Activated effector memory CD4-positive, alpha-beta T cell treated with Interleukin-2 at 50 U/mL for 16 hours (primary cell): ENCODE measurements around the gene PCGF2.

ENCODE experiments used
- DNase-seq: peaks from one replicate; pipeline ENCODE4 v3.0.0-alpha.2; 2020

Gene PCGF2

DNA sequence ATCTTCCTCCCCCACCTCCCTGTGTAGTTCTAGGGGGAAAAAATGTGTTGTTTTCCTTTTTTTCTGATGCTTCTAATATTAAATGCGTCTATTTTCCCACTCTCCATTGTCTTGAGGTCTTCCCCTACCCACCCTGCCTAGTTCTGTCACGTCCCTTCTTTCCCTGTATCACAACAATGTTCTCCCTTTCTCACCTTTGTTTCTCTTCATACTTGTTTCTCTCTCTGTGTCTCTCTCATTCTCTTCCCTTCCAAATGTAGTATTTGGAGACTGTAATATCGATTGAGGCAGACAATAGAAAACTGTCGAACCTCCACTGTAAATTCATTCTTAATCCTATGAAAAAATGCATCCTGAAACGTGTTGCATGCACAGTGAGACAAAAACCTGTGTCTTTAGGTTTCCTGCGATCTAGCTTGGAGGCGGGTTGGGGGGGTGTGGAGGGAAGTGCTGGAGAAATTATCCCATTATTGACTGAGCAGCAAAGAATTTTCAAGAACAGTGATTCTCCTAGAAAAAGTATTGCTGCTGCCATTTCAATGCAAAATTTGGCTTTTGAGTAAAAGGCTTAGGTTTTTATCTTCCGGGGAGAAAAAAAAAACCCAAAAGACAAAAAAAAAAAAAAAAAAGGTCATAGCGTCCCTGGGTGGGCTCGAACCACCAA is 3.1 kb upstream of the PCGF2 start:
- no peak for DNase-seq

DNA sequence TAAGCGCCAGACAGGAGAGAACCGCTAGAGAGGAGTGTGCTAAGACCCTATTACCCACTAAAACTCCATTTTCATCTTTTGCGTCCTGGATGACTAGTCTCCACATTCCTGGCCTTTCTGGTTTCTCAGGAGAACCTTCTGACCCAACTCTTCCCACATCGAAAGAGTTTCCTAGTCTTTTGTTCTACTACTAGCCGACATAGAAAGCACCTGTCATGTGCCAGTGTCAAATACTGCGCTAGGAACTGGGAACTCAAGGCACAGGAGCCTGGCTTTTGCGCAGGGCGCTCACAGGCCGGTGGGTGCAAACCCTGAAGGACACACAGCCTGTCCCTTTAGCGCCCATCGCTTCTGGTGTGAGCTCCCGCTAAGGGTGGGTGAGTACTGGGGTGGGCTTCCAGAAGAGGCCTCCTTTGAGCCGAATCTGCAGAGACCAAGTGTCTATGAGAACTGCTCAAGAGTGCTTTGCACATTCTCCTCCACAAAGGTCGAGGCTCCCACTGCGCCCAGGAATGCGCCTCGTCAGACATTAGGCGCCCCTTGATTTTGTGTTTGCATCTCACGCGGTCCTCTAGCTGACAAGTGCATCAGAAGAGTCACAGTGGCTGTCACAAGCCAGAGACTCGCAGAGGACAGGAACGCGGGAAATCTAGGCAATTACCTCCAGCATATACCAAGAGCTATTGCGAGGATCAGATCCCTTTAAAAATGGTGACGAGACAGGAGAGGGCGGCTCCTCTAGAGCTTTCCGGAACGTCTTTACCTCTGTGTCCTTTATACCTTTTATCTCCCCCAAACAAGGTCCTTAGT is 2.4 kb upstream of the PCGF2 start:
- DNase-seq, result no peak

DNA sequence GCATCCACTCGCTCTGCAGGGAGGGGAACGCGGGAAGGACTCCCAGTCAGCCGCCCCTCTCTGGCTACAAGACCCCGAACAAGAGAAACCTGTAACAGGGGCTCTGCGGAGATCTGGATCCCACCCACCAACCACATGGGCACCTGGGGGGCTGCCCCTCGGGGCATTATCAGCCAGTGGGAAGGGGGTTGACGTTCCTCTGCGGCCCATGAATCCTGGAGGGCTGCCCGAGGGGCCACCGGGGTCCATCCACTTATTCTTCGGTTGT is 1.8 kb upstream of the PCGF2 start:
- no peak for DNase-seq

DNA sequence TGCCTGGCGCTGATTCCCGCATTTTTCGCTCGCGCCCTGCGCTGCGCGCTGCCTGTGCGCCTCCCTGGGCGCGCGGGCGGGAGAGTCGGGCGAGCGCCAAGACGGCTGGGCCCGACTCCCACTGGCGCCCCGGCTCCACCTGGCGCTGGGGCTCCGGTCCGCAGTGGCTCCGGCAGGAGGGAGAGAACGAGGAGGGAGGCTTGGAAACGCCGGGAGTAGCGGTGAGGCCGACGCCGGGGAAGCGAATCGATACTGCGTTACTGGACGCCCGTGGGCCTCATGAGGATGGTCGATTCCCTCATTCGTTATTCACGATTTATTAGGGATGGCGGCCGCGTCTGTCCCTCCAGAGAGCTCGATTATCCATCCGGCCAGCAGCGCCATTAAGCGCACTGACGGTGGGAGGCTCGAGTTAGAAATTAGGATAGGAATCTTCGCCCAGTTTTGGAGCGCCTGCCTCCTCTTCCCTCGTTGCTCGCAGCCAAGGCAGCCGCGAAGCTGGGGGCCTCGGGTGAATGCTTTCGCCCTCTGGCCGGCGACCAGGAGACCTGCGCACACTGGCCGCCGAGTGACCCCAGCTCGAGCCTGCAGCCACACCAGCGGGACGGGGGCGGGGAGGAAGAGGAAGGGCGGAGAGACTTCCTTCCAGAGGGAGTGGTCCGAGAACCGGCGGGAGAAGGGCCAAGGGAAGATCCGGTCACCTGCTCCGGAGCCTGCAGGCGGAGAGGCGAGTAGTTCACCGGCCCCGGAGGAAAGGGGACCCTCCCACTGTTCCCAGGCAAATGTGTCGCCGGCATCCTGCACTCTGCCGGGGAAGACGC is 1.3 kb upstream of the PCGF2 start:
- DNase-seq, result no peak

DNA sequence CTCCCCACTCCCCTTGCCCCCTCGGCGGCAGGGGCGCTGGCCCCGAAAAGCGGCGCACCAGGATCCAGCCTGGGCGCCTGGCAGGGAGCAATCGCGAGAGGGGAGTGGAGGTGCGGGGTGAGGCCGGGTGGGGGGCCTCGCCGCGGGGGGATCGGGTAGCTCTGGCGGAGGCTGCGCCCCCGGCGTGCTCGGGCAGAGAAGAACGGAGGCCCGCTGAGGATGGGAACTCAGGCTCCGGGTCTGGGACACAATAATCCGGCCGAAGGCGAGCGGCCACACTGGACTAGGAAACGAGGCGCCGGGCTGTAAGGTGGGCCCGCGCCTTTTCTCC is 721 bp upstream of the PCGF2 start:
- no peak for DNase-seq

DNA sequence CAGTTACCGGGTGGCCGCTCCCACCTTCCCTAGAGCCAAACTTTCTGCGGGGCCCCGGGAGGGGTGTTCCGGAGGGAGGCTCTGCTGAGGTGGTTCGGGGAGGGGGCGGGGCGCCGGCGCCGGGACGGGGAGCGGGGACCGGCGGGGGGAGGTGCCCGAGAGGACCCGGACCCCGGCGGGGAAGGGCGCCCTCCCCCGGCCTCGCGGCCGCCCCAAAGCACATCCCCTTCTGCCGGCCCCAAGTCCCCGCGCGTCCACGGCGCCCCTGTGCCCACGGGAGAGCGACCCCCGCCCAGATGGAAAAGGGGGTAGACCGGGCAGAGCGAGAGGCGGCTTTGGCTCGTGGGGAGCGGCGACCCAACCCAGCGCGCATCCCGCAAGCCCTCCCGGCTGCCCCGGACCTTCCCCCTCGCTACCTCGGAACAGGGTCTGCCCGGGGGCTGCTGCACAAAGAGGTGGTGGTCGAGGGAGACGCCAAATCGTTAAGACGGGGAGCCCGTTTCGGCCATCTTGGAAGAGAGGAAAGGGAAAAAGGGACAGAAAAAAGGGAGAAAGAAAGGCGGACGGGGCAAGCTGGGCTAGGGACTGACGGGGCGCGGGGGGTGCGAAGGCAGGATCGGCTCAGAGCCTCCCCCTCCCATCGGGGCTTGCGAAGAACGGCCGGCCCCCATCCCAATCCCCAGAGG is 530 bp downstream of the PCGF2 start:
- no peak for DNase-seq

DNA sequence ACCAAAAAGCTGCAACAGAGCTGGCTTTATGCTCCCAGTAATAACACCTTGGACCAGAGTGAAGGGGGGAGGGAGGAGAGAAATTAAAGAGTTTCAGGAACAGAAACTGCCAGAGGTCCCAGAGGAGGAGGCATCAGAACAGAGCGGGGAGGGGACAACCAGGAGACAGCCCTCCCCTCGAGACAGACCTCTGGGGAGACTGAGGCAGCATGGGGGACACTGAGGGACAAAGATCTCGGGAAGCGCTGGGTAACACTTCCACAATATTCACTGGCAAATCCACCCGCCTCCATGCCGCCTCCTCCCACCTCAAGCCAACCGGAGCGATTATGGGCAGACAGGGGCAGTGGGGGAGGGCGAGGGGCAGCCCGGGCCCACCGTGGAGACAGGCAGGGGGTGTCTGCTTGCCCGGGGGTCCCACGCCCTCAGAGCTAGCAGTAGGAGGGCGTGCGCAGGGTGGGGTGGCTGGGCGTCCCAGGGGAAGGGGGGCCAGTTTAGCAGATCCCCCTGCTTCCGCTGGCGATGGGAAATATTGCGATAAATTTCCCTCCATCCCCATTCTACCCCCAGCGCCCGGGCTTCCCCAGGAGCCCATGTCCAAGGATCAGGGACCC is 1.2 kb downstream of the PCGF2 start:
- DNase-seq, result no peak

DNA sequence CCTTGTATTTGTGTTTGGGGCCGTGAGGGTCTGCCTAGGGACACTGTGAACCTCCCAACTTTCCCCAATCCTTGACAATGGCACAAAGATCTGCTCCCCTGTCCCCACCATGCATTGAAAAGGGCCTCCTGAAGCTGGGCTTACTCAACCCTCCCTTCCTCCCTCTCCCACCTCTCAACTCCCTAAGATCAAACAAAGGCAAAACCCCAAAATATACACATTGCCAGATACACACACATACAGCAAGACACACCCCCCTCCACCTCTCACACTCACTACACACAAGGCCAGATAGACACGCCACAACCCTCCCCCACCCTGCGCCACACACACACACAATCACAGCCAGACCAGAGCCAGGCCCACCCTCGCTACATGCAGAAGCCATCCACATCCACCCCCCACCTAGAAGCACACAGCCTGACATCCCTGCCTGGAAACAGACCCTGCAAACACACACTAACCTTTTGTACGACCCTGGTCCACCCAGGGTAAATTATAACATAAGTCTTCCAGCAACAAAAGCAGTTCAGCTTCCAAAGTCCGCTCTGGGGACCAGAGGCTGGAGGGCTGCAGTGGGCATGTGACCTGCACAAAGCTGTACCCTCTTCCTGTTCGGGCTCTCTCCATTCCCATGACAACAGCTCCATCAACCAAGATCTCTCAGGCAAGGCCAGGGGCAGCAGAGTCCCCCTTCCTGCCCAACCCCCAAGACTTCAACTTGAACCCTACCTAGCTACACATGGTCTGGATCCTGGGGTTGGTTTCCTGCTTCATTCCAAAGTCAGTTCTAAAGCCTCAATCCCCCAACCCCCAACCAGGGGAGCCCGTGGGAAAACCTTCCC is 1.9 kb downstream of the PCGF2 start:
- no peak for DNase-seq

DNA sequence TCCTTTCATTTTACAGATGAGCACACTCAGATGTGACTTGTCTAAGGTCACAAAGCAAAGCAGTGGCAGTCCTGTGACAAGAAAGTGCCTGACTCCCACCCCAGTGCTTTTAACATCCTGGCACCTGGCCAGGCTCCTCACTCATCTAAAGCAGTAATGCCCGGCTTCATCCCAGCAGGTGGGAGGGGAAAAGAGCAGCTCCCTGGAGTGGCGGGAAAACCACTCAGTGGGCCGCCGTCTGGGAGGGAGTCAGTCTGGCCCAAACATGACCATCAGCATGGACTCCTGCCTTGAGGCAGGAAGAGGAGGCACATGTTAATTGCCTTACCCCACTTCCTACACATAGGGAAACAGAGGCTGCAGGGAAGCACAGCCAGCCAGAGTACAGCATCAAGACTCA is 2.6 kb downstream of the PCGF2 start:
- no peak for DNase-seq

DNA sequence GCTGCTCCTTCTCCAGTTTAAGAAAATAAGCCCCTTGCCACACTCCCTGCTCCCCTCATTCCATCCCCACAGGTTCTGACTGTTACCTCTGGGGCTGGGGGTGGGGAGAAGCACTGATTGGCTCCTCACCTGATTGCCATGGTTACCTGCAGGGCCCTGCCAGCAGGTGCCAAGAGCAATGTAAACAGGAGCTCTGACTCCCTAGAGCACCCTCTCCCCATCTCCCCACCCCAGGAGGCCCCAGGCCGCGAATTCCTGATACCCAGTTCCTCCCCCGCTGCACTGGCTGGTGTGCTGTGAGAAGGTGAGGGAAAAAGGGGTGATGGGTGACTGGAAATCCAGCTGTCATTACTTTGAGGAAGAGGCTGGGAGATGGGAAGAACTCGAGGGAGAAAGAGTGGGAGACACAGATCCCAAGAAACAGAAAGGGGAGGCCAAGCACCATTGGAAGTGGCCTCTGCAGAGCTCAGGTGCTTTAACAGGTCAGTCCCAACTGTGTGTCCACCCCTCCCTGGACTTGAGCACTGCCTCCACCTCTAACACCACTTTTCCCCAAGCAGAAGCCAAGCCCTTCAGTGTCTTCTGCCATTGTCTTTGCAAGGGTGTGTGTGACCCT is 4.5 kb downstream of the PCGF2 start:
- DNase-seq, result no peak

DNA sequence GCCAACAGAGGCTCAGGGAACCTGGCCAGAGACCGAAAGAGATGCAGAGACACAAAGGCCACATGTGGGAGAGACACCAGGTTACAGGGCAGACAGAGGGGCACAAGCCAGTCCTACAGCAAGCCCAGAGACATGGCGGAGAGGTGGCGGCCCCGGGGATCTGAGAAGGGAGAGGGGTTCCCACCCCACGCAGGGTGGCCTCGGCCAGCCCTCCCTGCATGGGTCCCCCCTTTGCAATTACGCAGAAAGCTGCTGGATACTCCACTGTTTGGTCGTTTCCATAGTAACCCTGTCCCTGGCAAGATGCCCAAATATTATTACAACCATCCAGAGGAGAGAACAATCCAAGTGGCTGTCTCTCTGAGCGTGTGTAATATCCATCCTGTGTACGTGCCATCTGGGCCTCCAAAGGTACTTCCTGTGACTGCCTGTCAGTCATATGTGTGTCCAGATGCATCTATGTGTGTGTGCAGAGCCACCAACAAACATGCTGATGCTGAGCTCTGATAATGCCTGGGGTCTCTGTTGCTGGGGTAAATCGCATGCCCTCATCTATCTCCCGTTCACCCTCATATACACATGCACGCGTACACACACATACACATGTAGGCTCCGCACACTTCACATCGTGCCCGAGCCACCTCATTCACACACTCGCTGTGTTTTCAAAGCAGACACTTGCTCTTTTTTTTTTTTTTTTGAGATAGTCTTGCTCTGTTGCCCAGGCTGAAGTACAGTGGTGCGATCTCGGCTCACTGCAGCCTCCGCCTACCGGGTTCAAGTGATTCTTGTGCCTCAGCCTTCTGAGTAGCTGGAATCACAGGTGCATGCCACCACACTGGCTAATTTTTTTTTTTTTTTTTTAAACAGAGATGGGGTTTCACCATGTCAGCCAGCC is 5.5 kb downstream of the PCGF2 start:
- DNase-seq, result no peak

DNA sequence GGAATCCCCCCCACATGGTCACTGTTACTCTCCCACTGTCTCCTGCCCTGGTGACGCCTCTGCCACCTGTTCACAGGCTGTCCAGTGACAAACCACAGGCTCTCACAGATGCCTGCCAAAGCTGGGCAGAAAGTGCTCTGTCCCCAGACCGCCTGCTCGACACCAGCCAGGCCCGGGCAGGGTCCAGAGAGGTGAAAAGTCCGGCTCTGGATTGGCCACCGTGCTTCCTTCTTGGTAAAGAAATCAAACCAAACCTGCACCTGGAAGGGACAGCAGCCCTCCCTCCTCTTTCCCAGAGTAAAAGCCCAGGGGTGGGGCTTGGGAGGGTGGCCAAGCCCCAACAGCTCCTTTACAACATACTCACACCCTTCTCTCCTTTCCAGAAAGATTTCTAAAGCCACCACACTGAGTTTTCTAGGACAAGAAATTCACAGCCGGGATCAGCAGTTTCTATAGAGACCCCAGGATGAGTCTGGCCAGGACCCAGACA is 6.2 kb downstream of the PCGF2 start:
- no peak for DNase-seq

DNA sequence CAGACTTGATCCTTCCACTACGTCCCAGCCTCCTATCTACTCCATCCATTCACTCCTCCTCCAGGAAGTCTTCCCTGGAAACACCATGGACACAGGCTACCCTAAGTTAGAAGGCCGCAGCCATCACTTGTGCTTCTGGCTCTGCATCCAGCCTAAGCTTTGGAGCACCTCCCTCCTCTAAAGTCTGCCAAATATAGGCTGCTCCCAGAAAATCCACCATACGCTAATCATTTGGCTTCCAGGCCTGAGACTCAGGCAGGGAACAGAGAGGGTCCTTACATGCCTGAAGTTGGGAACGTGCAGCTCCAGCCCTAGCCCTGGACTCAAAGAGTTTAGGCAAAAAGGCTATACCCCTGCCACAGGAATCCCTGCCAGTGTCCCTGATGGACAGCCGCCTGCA is 6.7 kb downstream of the PCGF2 start:
- DNase-seq, result no peak

DNA sequence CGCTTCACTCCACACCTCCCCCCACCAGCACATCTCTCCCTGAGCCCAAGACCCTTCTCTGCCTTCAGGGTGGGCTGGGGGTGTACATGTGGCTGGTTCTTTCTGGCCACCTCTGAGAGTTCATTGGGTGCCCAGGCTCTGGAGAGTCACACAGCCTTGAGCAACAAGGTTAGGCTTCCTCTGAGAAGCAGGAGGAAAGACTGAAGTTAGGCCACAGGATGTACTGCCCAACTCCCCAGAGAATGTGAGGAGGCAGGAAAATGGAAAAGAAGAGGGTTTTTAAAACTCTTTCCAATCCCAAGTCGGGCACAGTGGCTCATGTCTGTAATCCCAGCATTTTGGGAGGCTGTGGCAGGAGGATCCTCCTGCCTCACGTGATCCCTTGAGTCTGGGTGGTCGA is 7.3 kb downstream of the PCGF2 start:
- no peak for DNase-seq

DNA sequence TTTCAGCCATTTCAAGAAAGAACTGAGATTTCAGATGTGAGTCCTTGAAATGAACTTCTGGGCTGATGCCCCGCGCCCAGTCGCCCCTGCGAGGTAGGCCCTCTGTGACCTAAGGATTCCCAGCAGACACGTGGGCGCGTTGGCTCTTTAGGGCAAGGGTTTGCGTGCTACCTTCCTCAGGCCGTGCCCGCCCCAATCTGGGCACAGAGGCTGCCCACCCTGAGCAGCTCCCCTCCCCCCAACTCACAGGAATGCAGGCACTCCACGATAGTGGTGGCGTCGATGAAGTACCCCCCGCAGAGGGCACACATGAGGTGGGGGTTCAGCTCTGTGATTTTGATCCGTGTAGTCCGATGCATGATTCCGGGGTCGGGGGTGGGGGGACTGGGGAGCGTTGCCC is 8.1 kb downstream of the PCGF2 start:
- DNase-seq, result no peak

DNA sequence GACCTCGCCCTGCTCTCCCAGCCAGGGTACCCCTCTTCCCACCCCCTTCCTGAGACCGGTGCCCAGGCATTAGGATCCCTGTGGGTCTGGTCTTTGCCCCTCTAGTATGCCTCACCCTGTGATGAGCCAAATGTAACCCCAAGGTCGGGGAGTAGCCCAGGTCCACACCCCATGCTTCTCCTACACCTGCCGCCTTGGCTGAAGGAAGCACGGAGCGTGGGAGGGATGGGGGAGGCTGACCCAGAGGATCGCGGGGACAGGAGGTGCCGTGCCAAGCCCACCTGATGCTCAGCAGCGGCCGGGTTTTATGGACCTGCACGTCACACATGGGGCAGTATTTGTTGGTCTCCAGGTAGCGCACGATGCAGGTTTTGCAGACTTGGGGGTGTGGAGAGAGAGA is 8.8 kb downstream of the PCGF2 start:
- no peak for DNase-seq

DNA sequence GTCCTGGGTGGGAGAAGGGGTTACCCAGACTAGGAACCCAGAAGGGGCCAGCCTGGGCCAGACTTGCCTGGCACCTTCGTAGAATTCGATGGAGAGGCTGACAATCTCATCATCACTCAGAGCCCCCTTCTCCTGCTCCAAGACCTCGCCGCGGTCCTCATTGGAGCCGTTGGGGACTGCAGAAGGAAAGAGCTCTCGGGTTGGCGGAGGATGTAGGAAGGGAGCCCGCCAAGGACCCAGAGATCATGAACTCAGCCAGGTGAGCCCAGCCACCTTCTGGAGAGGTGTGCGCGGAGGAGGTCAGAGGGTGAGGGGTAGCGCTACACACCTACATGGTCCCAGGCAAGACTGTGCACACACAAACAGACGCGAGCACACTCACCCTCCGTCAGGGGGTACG is 9.4 kb downstream of the PCGF2 start:
- DNase-seq, result no peak

DNA sequence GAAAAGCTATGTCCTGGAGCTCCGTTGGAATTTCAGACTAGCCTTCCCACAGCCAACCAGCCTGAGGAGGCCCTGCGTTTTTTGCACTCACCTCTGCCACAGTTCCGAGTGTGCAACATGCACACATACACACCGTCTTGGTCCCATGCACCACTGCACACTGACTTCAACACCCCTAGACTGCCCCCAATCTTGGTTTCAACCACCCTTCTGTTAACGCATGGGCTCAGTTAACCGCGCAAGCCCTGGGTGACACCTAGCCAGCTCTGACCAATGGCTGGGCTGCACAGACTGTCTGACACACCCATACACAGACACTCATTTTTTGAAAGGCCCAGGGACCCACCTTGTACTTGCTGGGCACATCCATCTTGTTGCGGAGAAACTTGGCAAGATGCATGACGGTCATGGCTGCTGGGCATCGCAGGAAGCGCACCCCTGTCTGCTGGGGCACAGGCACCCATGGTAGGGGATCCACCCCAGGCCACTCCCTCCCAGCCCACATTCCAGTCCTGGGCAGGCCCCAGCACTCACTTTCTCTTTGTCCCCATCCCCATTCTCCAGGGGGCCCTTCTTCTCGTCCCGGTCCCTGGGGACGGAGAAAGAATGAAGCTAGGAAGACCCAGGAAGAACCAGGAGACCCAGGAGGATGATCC is 10.0 kb downstream of the PCGF2 start:
- no peak for DNase-seq

DNA sequence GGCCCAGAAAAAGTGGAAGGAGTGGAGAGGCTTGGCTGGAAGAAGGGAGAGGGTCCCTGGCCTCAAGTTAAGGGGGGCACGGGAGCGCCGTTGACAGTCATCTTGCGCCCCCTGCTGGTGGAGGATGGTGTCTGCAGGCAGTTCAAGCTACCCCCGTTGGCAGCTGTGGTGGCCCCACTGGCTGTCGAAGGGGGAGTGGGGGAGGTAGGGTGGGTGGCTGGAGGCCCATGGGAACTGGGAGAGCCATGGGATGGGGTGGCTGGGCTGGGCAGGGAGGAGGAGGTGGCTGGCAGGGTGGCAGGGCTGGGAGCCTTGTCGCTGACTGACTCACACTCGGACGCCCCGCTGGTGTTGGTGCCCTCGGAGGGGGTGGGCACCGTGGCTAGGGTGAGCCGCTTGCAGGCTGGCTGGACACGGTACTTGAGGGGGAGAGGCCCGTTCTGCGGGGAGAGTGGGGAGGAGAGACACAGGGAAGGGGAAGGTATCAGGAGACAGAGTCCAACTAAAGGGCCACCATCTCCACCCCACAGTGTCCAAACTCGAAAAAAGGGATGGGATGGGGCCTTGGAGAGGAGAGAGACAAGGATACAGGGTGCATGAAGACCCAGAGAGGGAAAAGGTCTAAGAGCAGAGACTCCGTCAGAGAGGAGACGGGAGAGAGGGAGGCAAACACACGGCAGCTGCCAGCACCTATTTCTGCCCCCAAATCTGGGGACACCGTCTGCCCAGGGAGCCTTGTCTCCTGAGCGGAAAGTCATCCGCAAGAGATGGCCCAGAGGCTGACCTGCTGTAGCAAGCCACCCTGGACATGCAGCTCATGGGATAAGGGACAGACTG is 12.8 kb downstream of the PCGF2 start:
- peak; percentile 53 for DNase-seq
